ENCODE data around the gene DNASE2.

GRCh38 chr19:12882589-12882988 lies 1.3 kb upstream of the DNASE2 start:
- TF ChIP-seq CTCF (IDR thresholded peaks at IDR 0.05; ENCODE audit: low read depth, low read length) = no peak
- no peak for TF ChIP-seq EZH2phosphoT487 (IDR thresholded peaks at IDR 0.05; ENCODE audit: low read depth)

Data from OCI-LY3 (cell line).